Brain microvascular endothelial cell (primary cell): ENCODE data around the gene LCAT.
"Not testable (repeated sequence)": the region's sequence is repeated elsewhere in the genome, so short reads cannot be mapped to it uniquely, and the experiment has no call there.

Experiments used
- DNase-seq: peaks from one replicate; pipeline ENCODE4 v3.0.0-alpha.2; 2020
- H3K27ac ChIP-seq: fragments of 250-450 bp; sonication (Bioruptor Pico); 2 replicates; pipeline ENCODE4 v1.5.1; 2020; ENCODE audit warnings: mild to moderate bottlenecking, moderate library complexity
- H3K27me3 ChIP-seq: fragments of 250-450 bp; sonication (Bioruptor Pico); replicated peaks from 2 replicates; pipeline ENCODE4 v1.5.1; 2020; ENCODE audit warnings: mild to moderate bottlenecking
- H3K36me3 ChIP-seq: fragments of 250-450 bp; sonication (Bioruptor Pico); replicated peaks from 2 replicates; pipeline ENCODE4 v1.5.1; 2020; ENCODE audit warnings: mild to moderate bottlenecking
- H3K4me3 ChIP-seq: 2 replicates; pipeline ENCODE4 v1.5.1; 2011; ENCODE audit warnings: low read depth, mild to moderate bottlenecking, control low read depth, low read length, moderate library complexity
- in situ Hi-C: cut with HindIII; loops from 2 replicates; pipeline ENCODE4 v1.10.0; 2017; ENCODE audit warnings: low sequenced_read_pairs, low pct_ligation_motif_present
- TF ChIP-seq, protein P1 (sequence below): IDR thresholded peaks from 2 replicates; pipeline ENCODE4 v1.5.1; 2011; ENCODE audit warnings: low read depth, mild to moderate bottlenecking, moderate library complexity, low read length, control low read depth, inconsistent platforms; ENCODE audit errors: missing control alignments

The LCAT gene

DNA sequence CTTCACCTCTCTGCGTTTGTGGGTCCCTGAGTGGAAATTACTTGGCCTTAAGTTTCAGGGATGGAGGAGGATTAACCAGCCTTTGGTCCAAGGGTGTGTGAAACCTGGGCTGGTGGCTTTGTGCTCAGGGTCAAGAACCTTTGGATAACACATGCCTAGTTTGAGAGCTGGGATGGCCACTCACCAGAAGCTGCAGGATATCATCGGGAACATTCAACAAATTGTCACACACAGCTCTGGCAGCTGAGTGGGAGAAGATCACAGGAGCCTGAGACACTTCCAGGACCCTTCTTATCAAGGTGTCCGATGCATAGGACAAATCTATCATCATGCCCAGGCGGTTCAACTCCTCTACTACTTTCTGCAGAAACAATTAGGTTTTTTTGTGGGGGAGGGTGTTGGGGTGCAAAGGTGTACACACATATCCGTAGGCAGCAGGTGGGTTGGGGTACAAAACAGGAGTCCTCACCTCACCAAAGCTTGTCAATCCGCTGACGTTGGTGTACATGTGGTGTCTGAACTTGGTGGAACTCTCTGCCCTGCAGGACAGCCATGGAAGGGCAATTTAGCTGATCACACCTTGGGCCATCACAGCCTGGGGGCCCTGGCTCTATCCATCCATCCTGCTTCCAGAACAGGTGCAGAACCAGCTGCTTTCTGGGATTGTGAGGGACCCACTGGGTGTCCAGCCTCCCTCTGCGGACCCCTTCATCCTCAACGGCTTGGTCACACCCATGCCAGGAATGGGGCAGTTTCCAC, 33.7 kb upstream of the LCAT start:
- Histone ChIP-seq H3K27me3 (no peaks in the 10 kb centered on the region), H3K4me3 (no peak overlapping the region), H3K27ac (no peak overlapping the region), H3K36me3 (no peaks in the 10 kb centered on the region)
- no peak for DNase-seq
- in situ Hi-C loops: no loop called here
- TF ChIP-seq, protein P1, sequence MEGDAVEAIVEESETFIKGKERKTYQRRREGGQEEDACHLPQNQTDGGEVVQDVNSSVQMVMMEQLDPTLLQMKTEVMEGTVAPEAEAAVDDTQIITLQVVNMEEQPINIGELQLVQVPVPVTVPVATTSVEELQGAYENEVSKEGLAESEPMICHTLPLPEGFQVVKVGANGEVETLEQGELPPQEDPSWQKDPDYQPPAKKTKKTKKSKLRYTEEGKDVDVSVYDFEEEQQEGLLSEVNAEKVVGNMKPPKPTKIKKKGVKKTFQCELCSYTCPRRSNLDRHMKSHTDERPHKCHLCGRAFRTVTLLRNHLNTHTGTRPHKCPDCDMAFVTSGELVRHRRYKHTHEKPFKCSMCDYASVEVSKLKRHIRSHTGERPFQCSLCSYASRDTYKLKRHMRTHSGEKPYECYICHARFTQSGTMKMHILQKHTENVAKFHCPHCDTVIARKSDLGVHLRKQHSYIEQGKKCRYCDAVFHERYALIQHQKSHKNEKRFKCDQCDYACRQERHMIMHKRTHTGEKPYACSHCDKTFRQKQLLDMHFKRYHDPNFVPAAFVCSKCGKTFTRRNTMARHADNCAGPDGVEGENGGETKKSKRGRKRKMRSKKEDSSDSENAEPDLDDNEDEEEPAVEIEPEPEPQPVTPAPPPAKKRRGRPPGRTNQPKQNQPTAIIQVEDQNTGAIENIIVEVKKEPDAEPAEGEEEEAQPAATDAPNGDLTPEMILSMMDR: no peak

DNA sequence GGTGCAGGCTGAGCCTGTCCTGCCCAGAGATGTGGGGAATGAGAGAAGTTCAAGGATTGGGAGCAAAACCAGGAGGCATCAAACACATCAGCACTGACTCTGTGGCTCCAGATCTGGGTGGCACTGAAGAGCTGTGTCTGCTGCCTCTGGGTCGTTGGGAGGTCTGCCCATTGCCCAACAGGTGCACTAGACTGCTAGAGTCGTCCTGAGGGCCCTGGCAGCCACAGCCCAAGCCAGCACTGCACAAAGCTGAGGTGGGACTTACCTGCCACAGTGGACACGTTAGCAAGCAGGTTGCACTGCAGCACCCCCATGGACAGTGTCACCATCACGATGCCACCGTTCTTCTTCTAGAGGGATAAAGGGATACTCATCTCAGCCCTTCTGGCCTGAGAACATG, 33.1 kb upstream of the LCAT start:
- Histone ChIP-seq H3K27me3 (no peaks in the 10 kb centered on the region), H3K4me3 (no peak overlapping the region), H3K27ac (no peak overlapping the region), H3K36me3 (no peaks in the 10 kb centered on the region)
- DNase-seq: no peak
- in situ Hi-C loops: no loop called here
- TF ChIP-seq, protein P1: no peak

GRCh38 chr16:67976205-67976604, 32.3 kb upstream of the LCAT start:
- TF ChIP-seq, protein P1: no peak
- H3K4me3 ChIP-seq: no peak overlapping the region
- H3K27me3 ChIP-seq: no peaks in the 10 kb centered on the region
- DNase-seq: no peak
- H3K27ac ChIP-seq: no peak overlapping the region
- in situ Hi-C loops: no loop called here
- no peaks in the 10 kb centered on the region for H3K36me3 ChIP-seq

DNA sequence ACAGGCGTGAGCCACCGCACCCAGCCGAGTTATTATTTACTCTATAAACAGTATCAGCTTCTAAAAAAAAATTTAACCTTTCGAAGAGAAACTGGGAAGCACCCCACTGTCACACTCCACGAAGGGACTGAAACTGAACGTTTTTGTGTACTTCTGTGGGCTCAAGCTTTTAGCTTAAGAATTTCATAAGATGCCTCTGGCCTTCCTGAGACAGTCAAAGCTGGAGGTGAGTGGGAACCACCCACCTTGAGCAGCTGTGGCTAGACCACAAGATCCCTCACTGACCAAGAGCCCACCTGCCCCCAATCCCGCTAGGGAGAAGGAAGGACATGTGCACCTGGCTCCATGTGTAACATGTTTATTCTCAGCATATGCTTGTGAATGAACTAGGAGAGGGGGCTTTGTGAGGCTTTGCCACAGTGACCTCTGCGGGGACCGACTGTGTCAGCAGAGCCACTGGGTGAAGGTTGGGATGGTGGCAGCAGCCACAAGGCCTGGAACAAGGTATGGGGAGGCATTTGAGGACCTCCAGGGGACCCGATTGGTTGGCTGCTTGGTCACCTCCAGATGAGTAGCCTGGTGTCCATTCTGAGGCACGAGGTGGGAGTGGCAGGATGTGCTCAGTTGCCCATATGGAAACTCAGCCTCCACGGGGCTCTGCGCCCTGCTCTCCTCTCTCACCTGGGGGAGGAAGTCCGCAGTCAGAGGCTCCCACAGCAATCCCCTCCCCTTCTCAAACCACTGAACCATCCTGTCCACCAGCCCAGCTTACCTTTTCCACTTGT, 31.6 kb upstream of the LCAT start:
- in situ Hi-C loops: no loop called here

DNA sequence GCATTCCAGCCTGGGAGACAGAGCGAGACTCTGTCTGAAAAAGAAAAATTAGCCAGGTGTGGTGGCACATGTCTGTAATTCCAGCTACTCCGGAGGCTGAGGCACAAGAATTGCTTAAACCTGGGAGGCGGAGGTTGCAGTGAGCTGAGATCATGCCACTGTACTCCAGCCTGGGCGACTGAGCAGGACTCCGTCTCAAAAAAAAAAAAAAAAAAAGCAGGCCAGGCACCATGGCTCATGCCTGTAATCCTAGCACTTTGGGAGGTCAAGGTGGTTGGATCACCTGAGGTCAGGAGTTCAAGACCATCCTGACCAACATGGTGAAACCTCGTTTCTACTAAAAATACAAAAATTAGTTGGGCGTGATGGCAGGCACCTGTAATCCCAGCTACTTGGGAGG, 28.4 kb upstream of the LCAT start:
- H3K27me3 ChIP-seq, in situ Hi-C loops, H3K36me3 ChIP-seq, H3K27ac ChIP-seq, DNase-seq, H3K4me3 ChIP-seq: not testable (repeated sequence)

More for the DNA sequence above, 31.6 kb upstream of the LCAT start:
- Histone ChIP-seq H3K27me3 (no peaks in the 10 kb centered on the region), H3K36me3 (no peaks in the 10 kb centered on the region), H3K27ac (no peak overlapping the region), H3K4me3 (no peak overlapping the region)
- TF ChIP-seq, protein P1: no peak
- no peak for DNase-seq

DNA sequence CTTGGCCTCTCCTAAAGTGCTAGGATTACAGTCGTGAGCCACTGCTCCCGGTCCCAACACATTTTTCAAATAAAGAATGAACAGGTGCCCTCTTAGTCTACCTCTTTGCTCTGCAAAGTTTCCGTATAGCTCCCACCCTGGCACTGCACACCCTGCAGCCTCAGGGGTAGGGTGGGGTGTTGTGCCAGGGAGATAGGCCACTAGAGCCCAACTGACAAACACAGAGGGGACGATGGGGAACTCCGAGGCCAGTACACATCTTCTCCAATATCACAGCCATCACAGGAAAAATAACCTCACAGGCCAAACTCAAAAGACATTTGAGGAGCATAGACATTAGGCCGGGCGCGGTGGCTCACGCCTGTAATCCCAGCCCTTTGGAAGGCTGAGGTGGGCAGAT, 27.2 kb upstream of the LCAT start:
- DNase-seq: no peak
- in situ Hi-C loops: no loop called here
- Histone ChIP-seq H3K36me3 (no peaks in the 10 kb centered on the region), H3K27ac (no peak overlapping the region), H3K4me3 (no peak overlapping the region), H3K27me3 (no peaks in the 10 kb centered on the region)
- TF ChIP-seq, protein P1: no peak
